Thyroid gland (tissue), 4 donors: ENCODE measurements around the gene ZNF71. TPM values are rescaled to one million over a fixed set of nuclear protein-coding genes. Genes with fewer than 3 reads are reported as not detected.

ENCODE experiments used
- DNase-seq, 2 donors: peaks; one replicate each; pipeline ENCODE4 v3.0.0-alpha.2; 2019
- H3K27ac ChIP-seq, 3 donors: fragments of 200-600 bp; sonication (generic); 1 replicate in 2 of 3; 2 replicates in 1 of 3; pipeline ENCODE4 v1.5.1; 2016 to 2019; ENCODE audit warnings: mild to moderate bottlenecking in 1 of 3, moderate library complexity in 1 of 3
- H3K27me3 ChIP-seq: fragments of 200-600 bp; sonication (generic); one replicate; pipeline ENCODE4 v1.5.1; 2019
- H3K36me3 ChIP-seq, 2 donors: fragments of 200-600 bp; sonication (generic); one replicate each; pipeline ENCODE4 v1.5.1; 2016 to 2019
- H3K4me1 ChIP-seq, 2 donors: fragments of 200-600 bp; sonication (generic); one replicate each; pipeline ENCODE4 v1.5.1; 2017 to 2019
- H3K4me3 ChIP-seq, 3 donors: fragments of 200-600 bp; sonication (generic); replicated peaks in 1 of 3; 1 replicate in 2 of 3; 2 replicates in 1 of 3; pipeline ENCODE4 v1.5.1; 2016; ENCODE audit warnings: mild to moderate bottlenecking in 1 of 3
- H3K9me3 ChIP-seq: fragments of 200-600 bp; sonication (generic); one replicate; pipeline ENCODE4 v1.5.1; 2017
- POLR2A ChIP-seq, 2 donors: fragments of 450-650 bp; IDR thresholded peaks; one replicate each; pipeline ENCODE4 v1.6.1; 2017; ENCODE audit warnings: antibody characterized with exemption in 2 of 2, mild to moderate bottlenecking in 2 of 2, moderate library complexity in 1 of 2
- WGBS, 2 donors: methylation state at CpG; one replicate each; pipeline ENCODE4 v1.1.5; 2017; 5-methylcytosine and 5-hydroxymethylcytosine counted together
- intact Hi-C: fragments of 100-400 bp; cut with DNase I; formaldehyde crosslinking; loops from one replicate; pipeline ENCODE4 v1.15.1; 2023
- total RNA-seq, 4 donors: library from RNA; depleted of rRNA; stranded (reverse); fragments of >200 nt; gene quantifications; one replicate each; pipeline ENCODE4 v1.2.3, GENCODE V29; 2016
- TF ChIP-seq, protein P1 (sequence below), 6 experiments: fragments of 200-600 bp in 3 of 6; fragments of 450-650 bp in 3 of 6; sonication (generic) in 3 of 6; IDR thresholded peaks; one replicate each; pipeline ENCODE4 v1.5.1; 2016 to 2019; ENCODE audit warnings: antibody characterized with exemption in 6 of 6, mild to moderate bottlenecking in 2 of 6, inconsistent platforms in 1 of 6, moderate library complexity in 1 of 6

The ZNF71 gene
- total RNA-seq, 4 donors from 2014 or later, result 8.2 to 15.6 (median 8.7) TPM

DNA sequence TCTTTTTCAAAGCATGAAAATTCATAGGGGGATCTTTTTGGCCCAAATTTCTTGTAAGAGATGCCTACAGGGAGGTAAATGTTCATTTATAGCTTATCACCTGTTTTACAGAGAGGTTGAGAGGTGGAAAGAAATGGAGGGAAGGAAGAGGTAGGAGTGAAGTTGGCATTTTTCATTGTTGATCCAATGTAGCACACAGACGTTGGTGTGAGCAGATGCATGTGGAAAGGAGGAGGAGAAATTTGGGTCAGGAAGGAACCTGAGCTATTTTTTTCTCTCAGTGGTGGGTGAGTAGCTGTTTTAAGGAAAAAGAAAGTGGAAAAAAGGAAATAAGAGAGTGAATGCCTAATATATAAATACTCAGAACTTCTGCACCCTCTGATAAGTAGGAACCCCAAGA is 37.9 kb downstream of the ZNF71 start:
- TF ChIP-seq, protein P1, sequence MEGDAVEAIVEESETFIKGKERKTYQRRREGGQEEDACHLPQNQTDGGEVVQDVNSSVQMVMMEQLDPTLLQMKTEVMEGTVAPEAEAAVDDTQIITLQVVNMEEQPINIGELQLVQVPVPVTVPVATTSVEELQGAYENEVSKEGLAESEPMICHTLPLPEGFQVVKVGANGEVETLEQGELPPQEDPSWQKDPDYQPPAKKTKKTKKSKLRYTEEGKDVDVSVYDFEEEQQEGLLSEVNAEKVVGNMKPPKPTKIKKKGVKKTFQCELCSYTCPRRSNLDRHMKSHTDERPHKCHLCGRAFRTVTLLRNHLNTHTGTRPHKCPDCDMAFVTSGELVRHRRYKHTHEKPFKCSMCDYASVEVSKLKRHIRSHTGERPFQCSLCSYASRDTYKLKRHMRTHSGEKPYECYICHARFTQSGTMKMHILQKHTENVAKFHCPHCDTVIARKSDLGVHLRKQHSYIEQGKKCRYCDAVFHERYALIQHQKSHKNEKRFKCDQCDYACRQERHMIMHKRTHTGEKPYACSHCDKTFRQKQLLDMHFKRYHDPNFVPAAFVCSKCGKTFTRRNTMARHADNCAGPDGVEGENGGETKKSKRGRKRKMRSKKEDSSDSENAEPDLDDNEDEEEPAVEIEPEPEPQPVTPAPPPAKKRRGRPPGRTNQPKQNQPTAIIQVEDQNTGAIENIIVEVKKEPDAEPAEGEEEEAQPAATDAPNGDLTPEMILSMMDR (IDR thresholded peaks at IDR 0.05), result no peak
- no peak for TF ChIP-seq POLR2A (IDR thresholded peaks at IDR 0.05)
- no peaks in the 10 kb centered on the region for H3K36me3 ChIP-seq
- H3K4me1 ChIP-seq, result no peaks in the 10 kb centered on the region
- H3K9me3 ChIP-seq, result no peaks in the 10 kb centered on the region
- no peak overlapping the region for H3K27ac ChIP-seq
- intact Hi-C loops, result no loop called here
- DNase-seq, result no peak
- H3K27me3 ChIP-seq, result no peaks in the 10 kb centered on the region
- 23 to 32% methylated on average over 1 of the region's 1 CpG for WGBS, 2 donors
- no peak overlapping the region for H3K4me3 ChIP-seq

DNA sequence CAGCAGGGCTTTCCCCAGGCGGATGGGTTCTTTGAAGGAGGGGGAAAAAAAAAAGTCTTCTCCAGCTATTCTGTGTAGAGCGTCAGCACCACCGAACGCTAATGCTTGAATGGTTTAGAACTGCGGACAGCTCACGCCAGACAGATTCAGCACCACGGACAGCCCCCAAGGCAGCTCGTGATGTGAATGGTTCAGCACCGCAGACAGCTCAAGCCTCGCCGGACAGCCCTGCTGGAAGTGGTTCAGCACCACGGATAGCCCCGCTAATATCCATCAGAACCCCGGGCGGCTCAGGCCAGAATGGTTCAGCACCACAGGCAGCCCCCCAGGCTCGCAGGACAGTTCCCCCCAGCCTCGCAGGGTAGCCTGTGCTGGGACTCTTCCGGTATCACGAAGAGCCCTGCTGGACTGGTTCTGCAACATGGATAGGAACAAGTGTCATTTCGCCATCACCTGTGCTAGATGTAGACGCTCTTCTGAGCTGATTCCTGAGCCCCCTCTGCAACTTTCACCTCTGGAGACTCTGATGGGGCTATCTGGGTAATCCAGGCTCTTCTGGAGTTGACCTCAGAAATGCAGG is 43.0 kb downstream of the ZNF71 start:
- Histone ChIP-seq H3K4me1 (no peaks in the 10 kb centered on the region), H3K27ac (no peak overlapping the region), H3K36me3 (no peaks in the 10 kb centered on the region), H3K4me3 (no peak overlapping the region), H3K9me3 (no peaks in the 10 kb centered on the region), H3K27me3 (peaks cover 8% of the 10 kb centered on the region)
- intact Hi-C loops, result no loop called here
- peak; percentile 84 to 90 for DNase-seq
- TF ChIP-seq POLR2A (IDR thresholded peaks at IDR 0.05), result no peak
- TF ChIP-seq, protein P1 (IDR thresholded peaks at IDR 0.05), result no peak
- WGBS, 2 donors, result 8 to 13% methylated on average over 10 to 20 of the region's 21 CpGs

DNA sequence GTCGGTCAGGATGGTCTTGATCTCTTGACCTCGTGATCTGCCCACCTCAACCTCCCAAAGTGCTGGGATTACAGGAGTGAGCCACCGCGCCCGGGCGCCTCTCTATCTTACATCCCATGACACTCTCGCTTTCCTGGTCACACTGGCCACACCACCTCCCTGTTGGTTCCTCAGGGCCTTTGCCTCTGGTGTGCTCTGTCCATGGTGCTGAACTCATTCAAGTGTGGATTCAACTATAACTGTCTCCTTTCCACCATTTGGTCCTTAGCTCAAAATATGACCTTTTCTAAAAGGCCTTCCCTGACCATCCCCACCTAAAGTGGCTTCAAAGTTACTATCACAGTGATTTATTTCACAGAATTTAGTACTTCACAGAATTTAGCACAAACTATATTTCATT is 44.1 kb downstream of the ZNF71 start:
- no peaks in the 10 kb centered on the region for H3K4me1 ChIP-seq
- H3K4me3 ChIP-seq, result no peak overlapping the region
- intact Hi-C loops, result no loop called here
- no peak overlapping the region for H3K27ac ChIP-seq
- peak in 1 of 2 donors; percentile 6 for DNase-seq
- no peak for TF ChIP-seq POLR2A (IDR thresholded peaks at IDR 0.05)
- TF ChIP-seq, protein P1 (IDR thresholded peaks at IDR 0.05), result no peak
- H3K36me3 ChIP-seq, result no peaks in the 10 kb centered on the region
- H3K9me3 ChIP-seq, result no peaks in the 10 kb centered on the region
- 30 to 39% methylated on average over 7 of the region's 7 CpGs for WGBS, 2 donors
- peaks cover 12% of the 10 kb centered on the region for H3K27me3 ChIP-seq

DNA sequence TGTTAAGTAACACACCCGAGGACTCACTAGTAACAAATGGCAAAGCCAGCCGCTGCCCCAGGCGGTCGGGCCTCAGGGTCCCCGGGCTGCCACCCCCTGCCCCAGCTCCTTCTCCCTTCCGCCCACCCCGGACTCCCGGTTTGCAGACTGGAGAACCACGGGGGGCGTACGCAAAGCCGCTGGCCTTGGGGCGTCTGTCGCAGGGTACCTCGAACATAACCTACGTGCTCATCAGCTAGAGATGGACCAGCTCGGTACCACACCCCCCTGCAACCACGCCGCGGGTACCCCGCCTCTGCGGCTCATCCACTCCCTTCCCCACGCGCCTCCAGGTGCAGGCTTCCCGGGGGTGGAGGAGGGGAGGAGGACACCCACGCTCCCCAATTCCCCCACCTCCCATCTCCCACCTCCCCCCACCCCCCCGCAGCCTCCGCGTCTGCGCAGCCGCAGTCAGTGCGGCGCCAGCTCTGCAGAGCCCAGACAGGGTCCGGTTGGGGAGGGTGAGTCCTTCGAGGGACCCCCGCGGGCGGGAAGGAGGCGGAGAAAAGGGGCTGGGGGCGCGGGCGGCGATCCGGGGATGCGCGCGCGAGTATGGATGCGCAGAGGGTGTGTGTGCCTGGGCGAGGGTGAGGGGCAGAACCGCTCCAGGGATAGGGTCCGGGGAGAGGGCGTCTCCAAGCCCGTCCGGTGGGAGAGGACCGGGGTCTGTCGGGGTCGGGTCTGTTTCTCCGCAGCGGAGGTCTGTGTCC is 47.8 kb downstream of the ZNF71 start, which contains the start of gene SMIM17:
Gene SMIM17, plus strand, starts transcription at position 449 of the 749 bp plus-strand sequence. CDS start 2,509 bp downstream, outside the sequence.
- intact Hi-C loops, result no loop called here
- H3K36me3 ChIP-seq, result no peaks in the 10 kb centered on the region
- no peaks in the 10 kb centered on the region for H3K9me3 ChIP-seq
- 18 to 19% methylated on average over 12 to 37 of the region's 60 CpGs for WGBS, 2 donors
- no peaks in the 10 kb centered on the region for H3K4me1 ChIP-seq
- H3K4me3 ChIP-seq, result no peak within 1 kb of the TSS
- no peak for TF ChIP-seq POLR2A (IDR thresholded peaks at IDR 0.05)
- TF ChIP-seq, protein P1 (IDR thresholded peaks at IDR 0.05), result no peak
- H3K27me3 ChIP-seq, result peaks cover 12% of the 10 kb centered on the region
- no peak within 1 kb of the TSS for H3K27ac ChIP-seq
- no peak for DNase-seq

DNA sequence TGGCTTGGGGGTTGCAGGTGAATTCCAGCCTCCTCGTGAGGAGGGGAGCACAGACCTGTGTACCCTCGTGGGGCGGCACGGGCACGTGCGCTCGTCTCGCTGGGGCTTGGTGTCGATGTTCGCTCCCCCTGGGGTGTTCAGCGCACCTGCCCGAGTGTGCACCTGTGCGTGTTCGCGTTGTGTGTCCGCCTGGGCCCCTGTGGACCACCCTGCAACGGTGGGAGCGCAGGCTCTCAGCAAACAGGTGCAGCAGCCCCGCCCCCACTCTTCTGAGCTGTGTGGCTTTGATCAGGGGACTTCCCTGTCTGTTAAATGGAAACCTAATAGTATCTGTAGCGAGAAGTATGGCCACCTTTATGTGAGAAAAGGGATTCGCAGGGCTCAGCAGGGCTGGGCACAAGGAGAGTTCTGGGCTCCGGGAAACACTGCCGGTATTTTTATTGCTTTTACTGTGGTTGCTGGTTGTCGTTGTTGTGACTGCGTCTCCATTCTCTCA is 48.4 kb downstream of the ZNF71 start:
- DNase-seq, result no peak
- Histone ChIP-seq H3K36me3 (no peaks in the 10 kb centered on the region), H3K4me3 (no peak overlapping the region), H3K27ac (no peak overlapping the region), H3K27me3 (peaks cover 12% of the 10 kb centered on the region), H3K4me1 (no peaks in the 10 kb centered on the region), H3K9me3 (no peaks in the 10 kb centered on the region)
- TF ChIP-seq, protein P1 (IDR thresholded peaks at IDR 0.05), result no peak
- TF ChIP-seq POLR2A (IDR thresholded peaks at IDR 0.05), result no peak
- 13% methylated on average over 7 to 12 of the region's 25 CpGs for WGBS, 2 donors
- intact Hi-C loops, result no loop called here
